ENCODE data around the gene CHD5.

The CHD5 gene

GRCh38 chr1:6200188-6200809 is 20.2 kb upstream of the CHD5 start:
- DNase-seq, result no peak

GRCh38 chr1:6199298-6200187 is 19.4 kb upstream of the CHD5 start, which contains the start of gene RPL22:
RPL22 (minus strand) TSS chr1:6199595; CDS start chr1:6199573, 22 bp downstream.
- peak; percentile 68 for DNase-seq

- DNase-seq, result no peak
These were observed 18.7 kb upstream of the CHD5 start for GRCh38 chr1:6198646-6199297.

- DNase-seq, result no peak
These were observed 17.8 kb upstream of the CHD5 start for GRCh38 chr1:6197746-6198427.

GRCh38 chr1:6191968-6192367 is 11.8 kb upstream of the CHD5 start:
- no peak for DNase-seq

GRCh38 chr1:6188466-6188865 is 8.3 kb upstream of the CHD5 start:
- DNase-seq, result no peak

GRCh38 chr1:6185635-6186382 is 5.7 kb upstream of the CHD5 start:
- no peak for DNase-seq

- DNase-seq, result no peak
These were observed 5.0 kb upstream of the CHD5 start for GRCh38 chr1:6185151-6185550.

- DNase-seq, result no peak
These were observed 4.1 kb upstream of the CHD5 start for GRCh38 chr1:6184083-6184783.

- DNase-seq, result no peak
These were observed 3.4 kb upstream of the CHD5 start for GRCh38 chr1:6183520-6183989.

GRCh38 chr1:6181347-6181770 is 1.2 kb upstream of the CHD5 start:
- DNase-seq, result no peak

- no peak for DNase-seq
These were observed 688 bp upstream of the CHD5 start for GRCh38 chr1:6180707-6181311.

- DNase-seq, result no peak
These were observed 451 bp downstream of the CHD5 start for GRCh38 chr1:6179564-6180175.

GRCh38 chr1:6178751-6179563 is 1.2 kb downstream of the CHD5 start:
- DNase-seq, result no peak

- no peak for DNase-seq
These were observed 2.3 kb downstream of the CHD5 start for GRCh38 chr1:6177681-6178380.

- no peak for DNase-seq
These were observed 3.3 kb downstream of the CHD5 start for GRCh38 chr1:6176779-6177178.

- no peak for DNase-seq
These were observed 4.7 kb downstream of the CHD5 start for GRCh38 chr1:6175411-6175828.

- no peak for DNase-seq
These were observed 5.3 kb downstream of the CHD5 start for GRCh38 chr1:6174621-6175410.
